Cardiac fibroblast (primary cell): ENCODE measurements around the gene SOWAHC.
A peak's percentile ranks its signal among the peaks of the same experiment; 100 is the strongest.

Experiments
- DNase-seq, 2 donors: peaks; one replicate each; pipeline versions ENCODE4 v3.0.0 to v3.0.0-alpha.2; 2010; ENCODE audit warnings: low read depth in 2 of 2
- H3K4me3 ChIP-seq, 2 donors: replicated peaks in 1 of 2; 1 replicate in 1 of 2; 2 replicates in 1 of 2; pipeline ENCODE4 v1.5.1; 2011; ENCODE audit warnings: low read depth in 2 of 2, low read length in 2 of 2, mild to moderate bottlenecking in 2 of 2, moderate library complexity in 1 of 2
- TF ChIP-seq, protein P1 (sequence below): IDR thresholded peaks from one replicate; pipeline ENCODE4 v1.5.1; 2011; ENCODE audit warnings: low read depth, mild to moderate bottlenecking, low read length, inconsistent platforms

The SOWAHC gene

DNA sequence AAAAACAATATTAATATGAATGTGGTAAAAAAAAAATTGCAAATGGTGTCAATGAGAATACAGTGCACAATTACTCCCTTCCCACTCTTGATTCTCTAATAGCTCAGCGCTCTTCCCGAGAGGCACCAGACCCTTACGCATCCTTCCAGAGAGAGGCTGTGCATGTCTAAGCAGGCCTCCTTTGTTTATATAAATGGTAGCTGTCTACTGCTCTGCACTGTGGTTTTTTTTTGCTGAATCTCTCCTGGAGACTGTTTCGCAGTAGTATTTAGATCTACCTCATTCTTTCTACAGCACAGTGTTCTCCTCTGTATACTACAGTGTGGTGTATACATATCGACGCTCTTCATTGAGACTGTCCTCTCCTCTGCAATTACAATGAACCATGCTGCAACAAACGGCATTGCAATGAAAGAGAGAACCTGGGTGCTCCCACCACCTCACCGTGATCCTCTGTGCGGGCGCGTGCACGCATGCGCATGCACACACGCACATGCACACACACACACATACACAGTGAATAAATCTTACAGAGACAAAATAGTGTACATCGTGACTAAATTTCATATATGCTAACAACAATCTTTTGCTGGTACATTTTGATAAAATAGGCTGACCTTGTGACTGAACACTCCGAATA lies 19.8 kb upstream of the SOWAHC start:
- no peak overlapping the region for H3K4me3 ChIP-seq
- no peak for DNase-seq
- TF ChIP-seq, protein P1, sequence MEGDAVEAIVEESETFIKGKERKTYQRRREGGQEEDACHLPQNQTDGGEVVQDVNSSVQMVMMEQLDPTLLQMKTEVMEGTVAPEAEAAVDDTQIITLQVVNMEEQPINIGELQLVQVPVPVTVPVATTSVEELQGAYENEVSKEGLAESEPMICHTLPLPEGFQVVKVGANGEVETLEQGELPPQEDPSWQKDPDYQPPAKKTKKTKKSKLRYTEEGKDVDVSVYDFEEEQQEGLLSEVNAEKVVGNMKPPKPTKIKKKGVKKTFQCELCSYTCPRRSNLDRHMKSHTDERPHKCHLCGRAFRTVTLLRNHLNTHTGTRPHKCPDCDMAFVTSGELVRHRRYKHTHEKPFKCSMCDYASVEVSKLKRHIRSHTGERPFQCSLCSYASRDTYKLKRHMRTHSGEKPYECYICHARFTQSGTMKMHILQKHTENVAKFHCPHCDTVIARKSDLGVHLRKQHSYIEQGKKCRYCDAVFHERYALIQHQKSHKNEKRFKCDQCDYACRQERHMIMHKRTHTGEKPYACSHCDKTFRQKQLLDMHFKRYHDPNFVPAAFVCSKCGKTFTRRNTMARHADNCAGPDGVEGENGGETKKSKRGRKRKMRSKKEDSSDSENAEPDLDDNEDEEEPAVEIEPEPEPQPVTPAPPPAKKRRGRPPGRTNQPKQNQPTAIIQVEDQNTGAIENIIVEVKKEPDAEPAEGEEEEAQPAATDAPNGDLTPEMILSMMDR: no peak

DNA sequence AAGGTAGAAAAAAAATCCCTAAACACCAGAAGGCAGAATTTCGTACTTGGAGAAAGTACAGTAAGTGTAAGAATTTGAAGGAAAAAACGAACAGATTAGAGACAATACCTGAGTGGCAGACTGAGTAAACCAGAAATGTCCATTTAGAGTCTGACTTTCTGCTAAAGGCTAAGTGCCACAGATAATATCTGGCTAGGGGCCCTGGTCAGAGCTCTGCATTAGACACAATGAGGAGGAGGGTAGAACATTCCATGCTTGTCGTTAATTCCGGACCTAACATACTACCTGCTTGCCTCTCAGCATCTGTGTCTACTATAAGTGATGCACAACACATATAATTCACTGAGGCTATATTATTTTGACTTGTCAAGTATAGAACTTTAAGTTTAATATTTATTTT lies 18.5 kb upstream of the SOWAHC start:
- TF ChIP-seq, protein P1: no peak
- no peak for DNase-seq
- no peak overlapping the region for H3K4me3 ChIP-seq

DNA sequence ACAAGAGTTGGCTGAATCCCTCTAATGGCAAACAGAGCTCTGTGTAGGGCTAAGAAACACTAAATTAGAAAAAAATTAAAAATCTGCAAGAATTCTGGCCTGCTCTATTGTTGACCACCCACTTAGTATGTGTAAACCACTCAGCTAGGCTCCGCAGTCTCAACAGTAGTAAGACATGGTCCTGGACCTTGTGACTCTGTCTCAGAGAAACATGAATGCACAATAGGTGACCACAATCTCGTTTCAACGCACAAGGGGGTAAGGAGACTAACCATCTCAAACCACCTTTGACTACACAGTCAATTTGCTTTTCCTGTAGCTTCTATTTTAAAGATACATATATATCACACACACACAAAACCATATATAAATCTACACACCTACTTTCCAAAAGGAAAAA lies 16.9 kb upstream of the SOWAHC start:
- DNase-seq: no peak
- TF ChIP-seq, protein P1: no peak
- no peak overlapping the region for H3K4me3 ChIP-seq

DNA sequence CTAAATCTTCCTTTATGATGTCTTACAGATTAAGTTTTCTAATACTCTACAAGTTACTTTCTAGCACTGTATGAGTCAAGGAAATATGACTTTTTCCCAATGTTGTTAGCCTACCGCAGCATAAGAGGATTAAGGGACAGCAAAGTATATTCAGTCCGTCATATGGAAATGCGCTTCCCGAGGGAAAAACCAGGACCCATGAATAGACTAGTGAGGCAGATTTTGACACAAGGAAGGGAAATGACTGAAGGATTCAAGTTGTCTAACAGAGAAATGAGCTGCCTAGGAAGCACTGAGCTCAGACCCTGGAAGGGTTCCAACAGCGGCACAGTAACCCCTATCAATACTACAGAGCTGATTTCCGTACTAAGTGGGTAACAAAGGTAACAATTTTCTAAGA lies 12.4 kb upstream of the SOWAHC start:
- H3K4me3 ChIP-seq: no peak overlapping the region
- TF ChIP-seq, protein P1: no peak
- DNase-seq: peak; percentile 33 to 36

DNA sequence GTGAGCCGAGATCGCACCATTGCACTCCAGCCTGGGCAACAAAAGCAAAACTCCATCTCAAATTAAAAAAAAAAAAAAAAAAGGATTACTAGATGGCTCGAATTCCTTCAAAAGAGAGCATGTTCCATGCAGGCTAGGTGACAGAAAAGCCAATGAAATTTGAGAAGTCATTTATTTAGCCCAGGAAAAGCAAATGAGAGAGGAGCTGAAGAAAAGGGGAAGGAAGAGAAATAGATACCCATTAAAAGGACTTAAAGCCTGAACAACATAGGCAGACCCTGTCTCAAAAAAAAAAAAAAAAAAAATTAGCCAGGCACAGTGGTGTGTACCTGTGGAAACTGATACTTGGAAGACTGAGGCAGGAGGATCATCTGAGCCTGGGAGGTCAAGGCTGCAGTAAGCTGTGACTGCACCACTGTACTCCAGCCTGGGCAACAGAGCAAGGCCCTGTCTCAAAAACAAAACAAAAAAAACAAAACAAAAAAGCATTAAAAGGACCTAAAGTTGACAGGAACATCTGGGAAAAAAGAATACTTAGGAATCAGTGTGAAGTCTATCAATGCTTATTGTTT lies 11.5 kb upstream of the SOWAHC start:
- TF ChIP-seq, protein P1: no peak
- H3K4me3 ChIP-seq: no peak overlapping the region
- no peak for DNase-seq

DNA sequence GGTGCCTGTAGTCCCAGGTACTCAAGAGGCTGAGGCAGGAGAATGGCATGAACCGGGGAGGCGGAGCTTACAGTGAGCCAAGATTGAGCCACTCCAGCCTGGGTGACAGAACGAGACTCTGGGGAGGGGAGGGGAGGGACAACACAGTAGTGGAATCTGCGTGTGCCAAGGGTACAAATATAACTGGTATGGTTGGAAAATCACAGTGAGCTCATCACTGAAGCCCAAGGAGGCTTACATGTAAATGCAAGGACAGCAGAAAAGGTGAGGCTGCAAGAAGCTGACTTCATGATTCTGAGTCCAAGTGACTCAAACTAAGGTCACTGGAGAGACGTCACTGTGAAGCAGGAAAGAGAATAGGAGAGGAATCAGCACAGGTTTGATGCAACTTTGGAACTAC lies 9.6 kb upstream of the SOWAHC start:
- TF ChIP-seq, protein P1: no peak
- peak; percentile 37 to 90 for DNase-seq
- H3K4me3 ChIP-seq: no peak overlapping the region

DNA sequence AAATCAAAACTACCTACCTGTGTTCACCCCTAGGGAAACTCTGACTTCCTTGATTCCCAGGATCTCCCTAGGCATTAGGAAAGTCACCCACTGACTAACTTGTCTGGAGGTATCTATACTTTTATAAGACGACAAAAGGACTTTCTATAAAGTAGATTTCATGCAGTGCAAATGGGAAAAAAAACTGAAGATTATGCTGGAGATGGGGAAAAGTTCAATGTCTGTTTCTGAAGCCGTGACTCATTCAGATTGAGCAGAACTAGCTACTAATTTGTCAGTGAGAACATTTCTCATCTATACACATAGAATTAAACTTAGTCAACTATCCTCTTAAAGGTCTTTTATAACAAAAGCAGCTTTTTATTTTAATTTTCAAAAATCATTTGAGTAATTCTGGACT lies 6.4 kb upstream of the SOWAHC start:
- TF ChIP-seq, protein P1: no peak
- no peak overlapping the region for H3K4me3 ChIP-seq
- peak; percentile 23 to 41 for DNase-seq
